B cell (primary cell): ENCODE measurements around the gene IL19.

Experiments used
- EZH2 ChIP-seq: IDR thresholded peaks from 2 replicates; pipeline ENCODE4 v1.6.1; 2012; ENCODE audit warnings: borderline replicate concordance, low read depth, mild to moderate bottlenecking, moderate library complexity, low read length; ENCODE audit not compliant: insufficient read depth, poor library complexity, severe bottlenecking
- TF ChIP-seq, protein P1 (sequence below): fragments of 200-600 bp; IDR thresholded peaks from one replicate; pipeline ENCODE4 v1.8.0; 2022; ENCODE audit warnings: antibody characterized with exemption, mild to moderate bottlenecking

DNA sequence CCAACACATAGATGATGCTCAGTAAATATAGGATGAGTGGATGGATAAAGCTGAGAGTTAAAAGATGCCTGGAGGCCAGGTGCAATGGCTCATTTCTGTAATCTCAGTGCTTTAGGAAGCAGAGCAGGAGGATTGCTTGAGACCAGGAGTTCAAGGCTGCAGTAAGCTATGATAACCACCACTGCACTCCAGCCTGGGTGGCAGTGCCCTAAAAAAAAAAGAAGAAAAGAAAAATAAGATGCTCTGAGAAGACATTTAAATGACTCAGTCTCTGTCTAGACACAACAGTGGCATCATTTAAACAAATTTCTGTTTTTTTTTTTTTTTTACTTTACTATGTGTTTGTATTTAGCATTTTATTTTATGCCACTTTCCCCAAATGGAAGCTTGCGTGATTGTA lies 25.3 kb upstream of the IL19 start:
- TF ChIP-seq, protein P1, sequence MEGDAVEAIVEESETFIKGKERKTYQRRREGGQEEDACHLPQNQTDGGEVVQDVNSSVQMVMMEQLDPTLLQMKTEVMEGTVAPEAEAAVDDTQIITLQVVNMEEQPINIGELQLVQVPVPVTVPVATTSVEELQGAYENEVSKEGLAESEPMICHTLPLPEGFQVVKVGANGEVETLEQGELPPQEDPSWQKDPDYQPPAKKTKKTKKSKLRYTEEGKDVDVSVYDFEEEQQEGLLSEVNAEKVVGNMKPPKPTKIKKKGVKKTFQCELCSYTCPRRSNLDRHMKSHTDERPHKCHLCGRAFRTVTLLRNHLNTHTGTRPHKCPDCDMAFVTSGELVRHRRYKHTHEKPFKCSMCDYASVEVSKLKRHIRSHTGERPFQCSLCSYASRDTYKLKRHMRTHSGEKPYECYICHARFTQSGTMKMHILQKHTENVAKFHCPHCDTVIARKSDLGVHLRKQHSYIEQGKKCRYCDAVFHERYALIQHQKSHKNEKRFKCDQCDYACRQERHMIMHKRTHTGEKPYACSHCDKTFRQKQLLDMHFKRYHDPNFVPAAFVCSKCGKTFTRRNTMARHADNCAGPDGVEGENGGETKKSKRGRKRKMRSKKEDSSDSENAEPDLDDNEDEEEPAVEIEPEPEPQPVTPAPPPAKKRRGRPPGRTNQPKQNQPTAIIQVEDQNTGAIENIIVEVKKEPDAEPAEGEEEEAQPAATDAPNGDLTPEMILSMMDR: no peak
- TF ChIP-seq EZH2: no peak
